ENCODE data around the gene YWHAQ. TPM values are rescaled to one million over a fixed set of nuclear protein-coding genes. Genes with fewer than 3 reads are reported as not detected.

YWHAQ gene
- total RNA-seq, 1 donor from 2014 or later = 173 TPM

GRCh38 chr2:9639000-9639602 is 8.3 kb upstream of the YWHAQ start:
- no peaks in the 10 kb centered on the region for H3K9me3 ChIP-seq
- H3K27me3 ChIP-seq = no peaks in the 10 kb centered on the region
- H3K4me1 ChIP-seq = peaks cover 16% of the 10 kb centered on the region
- DNase-seq (ENCODE audit: extremely low spot score in 2 of 2) = no peak
- H3K36me3 ChIP-seq = no peaks in the 10 kb centered on the region
- intact Hi-C loops (cut with DNase I) = no loop called here
- peak overlapping the region; percentile 79 for H3K27ac ChIP-seq
- TF ChIP-seq, protein P1, sequence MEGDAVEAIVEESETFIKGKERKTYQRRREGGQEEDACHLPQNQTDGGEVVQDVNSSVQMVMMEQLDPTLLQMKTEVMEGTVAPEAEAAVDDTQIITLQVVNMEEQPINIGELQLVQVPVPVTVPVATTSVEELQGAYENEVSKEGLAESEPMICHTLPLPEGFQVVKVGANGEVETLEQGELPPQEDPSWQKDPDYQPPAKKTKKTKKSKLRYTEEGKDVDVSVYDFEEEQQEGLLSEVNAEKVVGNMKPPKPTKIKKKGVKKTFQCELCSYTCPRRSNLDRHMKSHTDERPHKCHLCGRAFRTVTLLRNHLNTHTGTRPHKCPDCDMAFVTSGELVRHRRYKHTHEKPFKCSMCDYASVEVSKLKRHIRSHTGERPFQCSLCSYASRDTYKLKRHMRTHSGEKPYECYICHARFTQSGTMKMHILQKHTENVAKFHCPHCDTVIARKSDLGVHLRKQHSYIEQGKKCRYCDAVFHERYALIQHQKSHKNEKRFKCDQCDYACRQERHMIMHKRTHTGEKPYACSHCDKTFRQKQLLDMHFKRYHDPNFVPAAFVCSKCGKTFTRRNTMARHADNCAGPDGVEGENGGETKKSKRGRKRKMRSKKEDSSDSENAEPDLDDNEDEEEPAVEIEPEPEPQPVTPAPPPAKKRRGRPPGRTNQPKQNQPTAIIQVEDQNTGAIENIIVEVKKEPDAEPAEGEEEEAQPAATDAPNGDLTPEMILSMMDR (IDR thresholded peaks at IDR 0.05) = no peak
- TF ChIP-seq POLR2AphosphoS5 (IDR thresholded peaks at IDR 0.05; ENCODE audit: insufficient read depth in 1 of 2, low read depth in 1 of 2) (no peak), POLR2A (IDR thresholded peaks at IDR 0.05) (no peak)
- H3K4me3 ChIP-seq = no peak overlapping the region

- no peaks in the 10 kb centered on the region for H3K36me3 ChIP-seq
- H3K27me3 ChIP-seq = no peaks in the 10 kb centered on the region
- peak in 1 of 2 donors; percentile 93 for DNase-seq (ENCODE audit: extremely low spot score in 2 of 2)
- no peak overlapping the region for H3K4me3 ChIP-seq
- intact Hi-C loops (cut with DNase I) = no loop called here
- H3K4me1 ChIP-seq = peaks cover 16% of the 10 kb centered on the region
- peak overlapping the region; percentile 79 for H3K27ac ChIP-seq
- TF ChIP-seq POLR2AphosphoS5 (IDR thresholded peaks at IDR 0.05; ENCODE audit: insufficient read depth in 1 of 2, low read depth in 1 of 2) = peak; percentile 76 to 87
- TF ChIP-seq POLR2A (IDR thresholded peaks at IDR 0.05) = no peak
- H3K9me3 ChIP-seq = no peaks in the 10 kb centered on the region
Observed at GRCh38 chr2:9638532-9638931, 7.7 kb upstream of the YWHAQ start.

GRCh38 chr2:9637330-9637729 is 6.5 kb upstream of the YWHAQ start:
- intact Hi-C loops (cut with DNase I) = no loop called here
- peaks cover 21% of the 10 kb centered on the region for H3K4me1 ChIP-seq
- no peaks in the 10 kb centered on the region for H3K36me3 ChIP-seq
- no peak overlapping the region for H3K4me3 ChIP-seq
- DNase-seq (ENCODE audit: extremely low spot score in 2 of 2) = no peak
- H3K27ac ChIP-seq = peak overlapping the region; percentile 79
- no peaks in the 10 kb centered on the region for H3K9me3 ChIP-seq
- H3K27me3 ChIP-seq = no peaks in the 10 kb centered on the region
- TF ChIP-seq, protein P1 (IDR thresholded peaks at IDR 0.05) = no peak
- TF ChIP-seq POLR2A (IDR thresholded peaks at IDR 0.05) (no peak), POLR2AphosphoS5 (IDR thresholded peaks at IDR 0.05; ENCODE audit: insufficient read depth in 1 of 2, low read depth in 1 of 2) (no peak)

DNA sequence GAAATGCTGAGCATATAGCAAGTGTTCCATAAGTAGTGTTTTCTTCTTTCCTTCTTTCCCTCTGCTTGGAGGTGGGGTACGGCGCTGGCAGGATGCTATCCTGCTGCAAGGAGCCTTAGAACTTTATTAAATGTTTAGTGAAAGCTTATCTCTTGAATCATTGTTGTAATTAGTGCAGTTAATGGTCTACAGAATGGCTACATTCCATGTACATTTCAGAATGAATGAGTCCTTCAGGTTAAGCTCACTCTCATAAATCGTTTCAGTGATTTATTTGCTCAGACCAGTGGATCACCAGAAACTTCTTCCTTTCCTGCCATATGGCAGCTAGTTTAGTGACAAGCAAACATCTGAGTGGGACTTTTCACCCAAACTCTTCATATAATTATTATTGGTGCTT is 3.3 kb upstream of the YWHAQ start:
- intact Hi-C loops (cut with DNase I) = no loop called here
- H3K27ac ChIP-seq = no peak overlapping the region
- TF ChIP-seq, protein P1 (IDR thresholded peaks at IDR 0.05) = no peak
- no peak for TF ChIP-seq POLR2A (IDR thresholded peaks at IDR 0.05)
- no peaks in the 10 kb centered on the region for H3K27me3 ChIP-seq
- DNase-seq (ENCODE audit: extremely low spot score in 2 of 2) = no peak
- H3K9me3 ChIP-seq = no peaks in the 10 kb centered on the region
- H3K4me1 ChIP-seq = peaks cover 37% of the 10 kb centered on the region
- H3K36me3 ChIP-seq = no peaks in the 10 kb centered on the region
- no peak overlapping the region for H3K4me3 ChIP-seq

- intact Hi-C loops (cut with DNase I) = no loop called here
- DNase-seq (ENCODE audit: extremely low spot score in 2 of 2) = no peak
Observed at GRCh38 chr2:9631878-9632700, 1.3 kb upstream of the YWHAQ start.

More at GRCh38 chr2:9631878-9632700, 1.3 kb upstream of the YWHAQ start:
- TF ChIP-seq, protein P1 (IDR thresholded peaks at IDR 0.05) = no peak
- TF ChIP-seq POLR2AphosphoS5 (IDR thresholded peaks at IDR 0.05; ENCODE audit: insufficient read depth in 1 of 2, low read depth in 1 of 2) (no peak), POLR2A (IDR thresholded peaks at IDR 0.05) (no peak)
- Histone ChIP-seq H3K27me3 (no peaks in the 10 kb centered on the region), H3K4me3 (no peak overlapping the region), H3K9me3 (no peaks in the 10 kb centered on the region), H3K36me3 (peaks cover 0 to 15% of the 10 kb centered on the region in 2 donors), H3K4me1 (peaks cover 47% of the 10 kb centered on the region), H3K27ac (peak overlapping the region; percentile 49)

Data from vagina (tissue), 2 donors.